OCI-LY3 (cell line): ENCODE results near the gene TCTN1.

Experiments used
- EZH2phosphoT487 ChIP-seq: fragments of 200-600 bp; shearing (Covaris generic); IDR thresholded peaks from 2 replicates; pipeline ENCODE4 v1.6.1; 2018; ENCODE audit warnings: antibody characterized with exemption, mixed run types, low read depth
- TF ChIP-seq, protein P1 (sequence below): fragments of 200-600, 300-600 bp; sonication (generic); IDR thresholded peaks from 2 replicates; pipeline ENCODE4 v1.5.1; 2014; ENCODE audit warnings: antibody characterized with exemption, low read length, low read depth

DNA sequence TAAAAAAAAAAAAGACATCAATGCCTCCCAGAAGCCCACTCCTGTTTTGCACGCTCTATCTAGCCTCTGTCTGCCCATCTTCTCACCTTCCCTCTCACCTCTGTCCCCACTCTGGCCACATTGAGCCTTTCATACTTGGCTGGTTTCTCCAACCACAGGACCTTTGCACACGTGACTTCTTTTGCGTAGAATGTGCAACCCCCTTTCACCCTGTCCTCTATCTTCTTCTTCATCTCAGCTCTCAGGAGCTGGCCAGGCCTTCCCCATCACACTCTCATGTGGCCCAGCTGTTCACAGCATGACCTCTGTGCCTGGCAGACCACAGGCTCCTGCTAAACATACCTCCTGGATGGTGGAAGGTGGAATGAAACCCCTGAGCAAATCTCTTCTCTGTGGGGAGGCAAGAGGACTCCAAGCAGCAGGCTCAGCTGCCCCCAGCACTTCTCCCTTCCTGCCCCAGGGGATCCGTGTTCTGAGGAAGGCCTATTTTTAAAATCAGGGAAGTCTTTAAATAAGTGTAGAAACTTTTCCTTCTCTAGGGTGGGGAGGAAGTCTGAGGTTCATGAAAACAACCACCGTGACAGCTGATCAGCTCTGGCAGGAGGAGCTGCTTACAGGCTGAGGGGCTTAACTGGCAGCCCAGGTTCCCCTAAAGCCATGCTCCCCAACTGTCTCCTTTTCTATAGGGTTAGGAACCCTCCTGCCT lies 63.4 kb downstream of the TCTN1 start:
- TF ChIP-seq, protein P1, sequence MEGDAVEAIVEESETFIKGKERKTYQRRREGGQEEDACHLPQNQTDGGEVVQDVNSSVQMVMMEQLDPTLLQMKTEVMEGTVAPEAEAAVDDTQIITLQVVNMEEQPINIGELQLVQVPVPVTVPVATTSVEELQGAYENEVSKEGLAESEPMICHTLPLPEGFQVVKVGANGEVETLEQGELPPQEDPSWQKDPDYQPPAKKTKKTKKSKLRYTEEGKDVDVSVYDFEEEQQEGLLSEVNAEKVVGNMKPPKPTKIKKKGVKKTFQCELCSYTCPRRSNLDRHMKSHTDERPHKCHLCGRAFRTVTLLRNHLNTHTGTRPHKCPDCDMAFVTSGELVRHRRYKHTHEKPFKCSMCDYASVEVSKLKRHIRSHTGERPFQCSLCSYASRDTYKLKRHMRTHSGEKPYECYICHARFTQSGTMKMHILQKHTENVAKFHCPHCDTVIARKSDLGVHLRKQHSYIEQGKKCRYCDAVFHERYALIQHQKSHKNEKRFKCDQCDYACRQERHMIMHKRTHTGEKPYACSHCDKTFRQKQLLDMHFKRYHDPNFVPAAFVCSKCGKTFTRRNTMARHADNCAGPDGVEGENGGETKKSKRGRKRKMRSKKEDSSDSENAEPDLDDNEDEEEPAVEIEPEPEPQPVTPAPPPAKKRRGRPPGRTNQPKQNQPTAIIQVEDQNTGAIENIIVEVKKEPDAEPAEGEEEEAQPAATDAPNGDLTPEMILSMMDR = no peak
- TF ChIP-seq EZH2phosphoT487 = no peak
